ENCODE results near the gene PAPPA2. TPM values are rescaled to one million over a fixed set of nuclear protein-coding genes. Genes with fewer than 3 reads are reported as not detected.

The PAPPA2 gene
- total and polyA plus RNA-seq, 2 donors (not counting 1 experiment from before 2014, with no cell fraction given), result 0.24 to 4.1 TPM

DNA sequence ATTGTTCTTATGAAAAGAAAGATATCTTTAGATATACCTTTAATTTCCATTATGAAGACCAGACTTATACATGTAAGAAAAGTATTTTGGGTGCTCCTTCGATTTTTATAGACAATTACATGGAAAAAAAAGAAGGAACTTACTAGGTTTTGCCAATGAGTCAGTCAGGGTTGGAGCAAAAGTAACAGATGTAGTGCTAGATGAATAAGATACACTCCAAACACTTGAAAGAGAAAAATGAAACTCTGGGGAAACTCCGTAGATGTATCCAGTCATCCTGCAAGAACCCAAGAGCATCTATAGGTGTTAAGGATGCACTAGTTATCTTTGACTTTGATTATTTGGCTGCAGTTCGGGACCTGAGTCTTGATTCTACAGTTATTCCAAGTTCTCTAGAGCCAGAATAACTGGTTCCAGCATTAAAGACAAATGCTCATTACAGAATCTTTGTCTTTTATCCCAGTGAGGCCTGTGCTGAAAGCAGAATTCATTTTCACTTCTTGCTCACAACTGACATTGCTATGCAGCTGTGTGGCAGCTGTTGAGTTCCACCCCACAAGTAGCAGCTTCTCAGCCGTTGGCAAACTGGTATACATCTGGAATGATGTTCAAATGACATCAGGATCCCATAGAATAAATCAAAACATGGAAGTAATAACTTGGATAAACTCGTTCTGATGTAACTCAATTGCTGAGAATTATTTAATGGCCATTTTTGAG lies 375.5 kb downstream of the PAPPA2 start:
- Histone ChIP-seq H3K4me2 (ENCODE audit: extremely low read depth, insufficient read depth, low read length) (no peak overlapping the region), H3K36me3 (ENCODE audit: control insufficient read depth, insufficient read depth, low read length) (no peaks in the 10 kb centered on the region), H4K20me1 (ENCODE audit: control insufficient read depth, extremely low read depth, insufficient read depth, low read length) (no peaks in the 10 kb centered on the region), H3K9me3 (ENCODE audit: control insufficient read depth, insufficient read depth, low read depth, low read length) (no peaks in the 10 kb centered on the region), H2AFZ (ENCODE audit: low read length) (no peak overlapping the region), H3K9ac (ENCODE audit: insufficient read depth, low read length) (no peak overlapping the region), H3K27me3 (ENCODE audit: control insufficient read depth, insufficient read depth, low read length) (no peaks in the 10 kb centered on the region), H3K4me1 (ENCODE audit: control insufficient read depth, extremely low read depth, insufficient read depth, low read length) (no peaks in the 10 kb centered on the region), H3K27ac (ENCODE audit: insufficient read depth, low read length) (no peak overlapping the region), H3K79me2 (ENCODE audit: control insufficient read depth, insufficient read depth, low read length) (no peaks in the 10 kb centered on the region), H3K4me3 (replicated peaks in 1 of 4; ENCODE audit: control extremely low read depth in 1 of 4, insufficient read depth in 1 of 4, low read depth in 3 of 4, low read length in 4 of 4) (no peak overlapping the region)
- no peak for TF ChIP-seq EZH2 (IDR thresholded peaks at IDR 0.05; ENCODE audit: low read length, missing control alignments)
- TF ChIP-seq, protein P1, sequence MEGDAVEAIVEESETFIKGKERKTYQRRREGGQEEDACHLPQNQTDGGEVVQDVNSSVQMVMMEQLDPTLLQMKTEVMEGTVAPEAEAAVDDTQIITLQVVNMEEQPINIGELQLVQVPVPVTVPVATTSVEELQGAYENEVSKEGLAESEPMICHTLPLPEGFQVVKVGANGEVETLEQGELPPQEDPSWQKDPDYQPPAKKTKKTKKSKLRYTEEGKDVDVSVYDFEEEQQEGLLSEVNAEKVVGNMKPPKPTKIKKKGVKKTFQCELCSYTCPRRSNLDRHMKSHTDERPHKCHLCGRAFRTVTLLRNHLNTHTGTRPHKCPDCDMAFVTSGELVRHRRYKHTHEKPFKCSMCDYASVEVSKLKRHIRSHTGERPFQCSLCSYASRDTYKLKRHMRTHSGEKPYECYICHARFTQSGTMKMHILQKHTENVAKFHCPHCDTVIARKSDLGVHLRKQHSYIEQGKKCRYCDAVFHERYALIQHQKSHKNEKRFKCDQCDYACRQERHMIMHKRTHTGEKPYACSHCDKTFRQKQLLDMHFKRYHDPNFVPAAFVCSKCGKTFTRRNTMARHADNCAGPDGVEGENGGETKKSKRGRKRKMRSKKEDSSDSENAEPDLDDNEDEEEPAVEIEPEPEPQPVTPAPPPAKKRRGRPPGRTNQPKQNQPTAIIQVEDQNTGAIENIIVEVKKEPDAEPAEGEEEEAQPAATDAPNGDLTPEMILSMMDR (conservative IDR thresholded peaks at IDR 0.05 in 1 of 2, IDR thresholded peaks at IDR 0.05 in 1 of 2; ENCODE audit: low read depth in 1 of 2, low read length in 2 of 2), result no peak
- DNase-seq (ENCODE audit: low read depth in 2 of 2), result no peak

DNA sequence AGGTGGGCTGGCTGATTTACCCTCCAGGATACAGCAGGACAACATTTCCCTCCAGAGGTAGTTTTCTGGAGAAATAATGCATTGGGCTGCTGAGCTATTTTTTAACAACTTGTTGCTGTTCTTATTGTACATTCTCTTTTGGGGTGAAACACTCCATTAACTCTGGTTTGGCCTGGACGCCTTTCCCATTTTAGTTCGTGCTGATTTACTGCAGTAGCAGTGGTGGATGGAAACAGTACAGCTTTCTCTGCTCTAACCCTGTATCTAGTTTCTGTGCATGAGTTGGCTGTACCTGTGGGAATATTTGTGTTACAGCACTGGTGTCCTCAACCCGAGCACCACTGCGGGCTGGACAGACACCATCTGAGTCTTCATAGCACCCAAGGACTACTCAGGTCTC lies 376.2 kb downstream of the PAPPA2 start:
- Histone ChIP-seq H4K20me1 (ENCODE audit: control insufficient read depth, extremely low read depth, insufficient read depth, low read length) (no peaks in the 10 kb centered on the region), H3K36me3 (ENCODE audit: control insufficient read depth, insufficient read depth, low read length) (no peaks in the 10 kb centered on the region), H3K79me2 (ENCODE audit: control insufficient read depth, insufficient read depth, low read length) (no peaks in the 10 kb centered on the region), H3K9me3 (ENCODE audit: control insufficient read depth, insufficient read depth, low read depth, low read length) (no peaks in the 10 kb centered on the region), H3K4me2 (ENCODE audit: extremely low read depth, insufficient read depth, low read length) (no peak overlapping the region), H3K4me3 (replicated peaks in 1 of 4; ENCODE audit: control extremely low read depth in 1 of 4, insufficient read depth in 1 of 4, low read depth in 3 of 4, low read length in 4 of 4) (no peak overlapping the region), H3K4me1 (ENCODE audit: control insufficient read depth, extremely low read depth, insufficient read depth, low read length) (no peaks in the 10 kb centered on the region), H3K27ac (ENCODE audit: insufficient read depth, low read length) (no peak overlapping the region), H3K27me3 (ENCODE audit: control insufficient read depth, insufficient read depth, low read length) (no peaks in the 10 kb centered on the region), H2AFZ (ENCODE audit: low read length) (no peak overlapping the region), H3K9ac (ENCODE audit: insufficient read depth, low read length) (no peak overlapping the region)
- no peak for DNase-seq (ENCODE audit: low read depth in 2 of 2)
- TF ChIP-seq, protein P1 (conservative IDR thresholded peaks at IDR 0.05 in 1 of 2, IDR thresholded peaks at IDR 0.05 in 1 of 2; ENCODE audit: low read depth in 1 of 2, low read length in 2 of 2), result no peak
- no peak for TF ChIP-seq EZH2 (IDR thresholded peaks at IDR 0.05; ENCODE audit: low read length, missing control alignments)

DNA sequence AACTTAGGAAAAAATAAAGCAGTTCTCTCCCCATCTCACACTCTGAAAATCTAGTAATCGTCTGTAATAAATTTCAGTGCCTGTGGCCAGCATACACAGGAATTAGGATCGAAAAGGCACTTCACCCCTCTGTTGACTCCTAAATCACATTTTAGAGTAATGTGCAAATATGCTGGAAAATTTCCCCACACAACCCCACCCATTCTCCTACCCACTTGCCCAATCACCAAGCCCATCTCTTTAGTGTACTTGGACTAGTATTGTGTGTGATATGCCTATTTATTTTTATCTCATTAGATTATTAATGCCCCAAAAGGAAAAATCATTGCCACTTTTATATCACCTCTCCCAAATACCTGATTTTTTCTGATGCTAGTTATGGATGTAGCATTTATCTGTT lies 378.3 kb downstream of the PAPPA2 start:
- Histone ChIP-seq H3K4me3 (replicated peaks in 1 of 4; ENCODE audit: control extremely low read depth in 1 of 4, insufficient read depth in 1 of 4, low read depth in 3 of 4, low read length in 4 of 4) (no peak overlapping the region), H4K20me1 (ENCODE audit: control insufficient read depth, extremely low read depth, insufficient read depth, low read length) (no peaks in the 10 kb centered on the region), H3K9ac (ENCODE audit: insufficient read depth, low read length) (no peak overlapping the region), H3K79me2 (ENCODE audit: control insufficient read depth, insufficient read depth, low read length) (no peaks in the 10 kb centered on the region), H2AFZ (ENCODE audit: low read length) (no peak overlapping the region), H3K4me2 (ENCODE audit: extremely low read depth, insufficient read depth, low read length) (no peak overlapping the region), H3K27ac (ENCODE audit: insufficient read depth, low read length) (no peak overlapping the region), H3K27me3 (ENCODE audit: control insufficient read depth, insufficient read depth, low read length) (no peaks in the 10 kb centered on the region), H3K36me3 (ENCODE audit: control insufficient read depth, insufficient read depth, low read length) (no peaks in the 10 kb centered on the region), H3K4me1 (ENCODE audit: control insufficient read depth, extremely low read depth, insufficient read depth, low read length) (no peaks in the 10 kb centered on the region), H3K9me3 (ENCODE audit: control insufficient read depth, insufficient read depth, low read depth, low read length) (no peaks in the 10 kb centered on the region)
- no peak for TF ChIP-seq EZH2 (IDR thresholded peaks at IDR 0.05; ENCODE audit: low read length, missing control alignments)
- TF ChIP-seq, protein P1 (conservative IDR thresholded peaks at IDR 0.05 in 1 of 2, IDR thresholded peaks at IDR 0.05 in 1 of 2; ENCODE audit: low read depth in 1 of 2, low read length in 2 of 2), result no peak
- DNase-seq (ENCODE audit: low read depth in 2 of 2), result no peak

Data from fibroblast of lung (primary cell).